Measurements from ENCODE around the gene FAM222A.

DNA sequence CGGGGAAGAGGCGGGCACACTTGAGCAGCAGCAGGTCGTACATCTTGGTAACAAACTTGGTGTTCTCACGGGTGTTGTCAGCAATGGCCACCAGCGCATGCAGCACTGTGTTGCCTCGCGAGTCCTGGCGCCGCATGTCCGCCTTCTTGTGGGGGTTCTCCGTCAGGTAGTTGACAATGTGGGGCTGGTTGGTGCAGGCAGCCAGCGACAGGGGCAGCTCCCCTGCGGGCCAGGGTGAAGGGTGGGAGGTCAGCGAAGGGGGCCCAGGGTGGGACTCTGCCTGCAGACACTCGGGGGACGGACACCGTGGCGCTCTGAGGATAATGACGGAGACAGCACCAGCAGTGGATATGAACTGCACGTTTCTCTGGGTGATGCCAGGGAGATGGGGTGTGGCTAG, 85.1 kb downstream of the FAM222A start:
- TF ChIP-seq, protein P1, sequence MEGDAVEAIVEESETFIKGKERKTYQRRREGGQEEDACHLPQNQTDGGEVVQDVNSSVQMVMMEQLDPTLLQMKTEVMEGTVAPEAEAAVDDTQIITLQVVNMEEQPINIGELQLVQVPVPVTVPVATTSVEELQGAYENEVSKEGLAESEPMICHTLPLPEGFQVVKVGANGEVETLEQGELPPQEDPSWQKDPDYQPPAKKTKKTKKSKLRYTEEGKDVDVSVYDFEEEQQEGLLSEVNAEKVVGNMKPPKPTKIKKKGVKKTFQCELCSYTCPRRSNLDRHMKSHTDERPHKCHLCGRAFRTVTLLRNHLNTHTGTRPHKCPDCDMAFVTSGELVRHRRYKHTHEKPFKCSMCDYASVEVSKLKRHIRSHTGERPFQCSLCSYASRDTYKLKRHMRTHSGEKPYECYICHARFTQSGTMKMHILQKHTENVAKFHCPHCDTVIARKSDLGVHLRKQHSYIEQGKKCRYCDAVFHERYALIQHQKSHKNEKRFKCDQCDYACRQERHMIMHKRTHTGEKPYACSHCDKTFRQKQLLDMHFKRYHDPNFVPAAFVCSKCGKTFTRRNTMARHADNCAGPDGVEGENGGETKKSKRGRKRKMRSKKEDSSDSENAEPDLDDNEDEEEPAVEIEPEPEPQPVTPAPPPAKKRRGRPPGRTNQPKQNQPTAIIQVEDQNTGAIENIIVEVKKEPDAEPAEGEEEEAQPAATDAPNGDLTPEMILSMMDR (tag by site-specific recombination; IDR thresholded peaks at IDR 0.05) = no peak
- TF ChIP-seq SCRT1 (tag by site-specific recombination; IDR thresholded peaks at IDR 0.05; ENCODE audit: borderline replicate concordance) = no peak
- TF ChIP-seq ZNF777 (tag by site-specific recombination; IDR thresholded peaks at IDR 0.05; ENCODE audit: borderline replicate concordance) = no peak
- TF ChIP-seq, protein P2, sequence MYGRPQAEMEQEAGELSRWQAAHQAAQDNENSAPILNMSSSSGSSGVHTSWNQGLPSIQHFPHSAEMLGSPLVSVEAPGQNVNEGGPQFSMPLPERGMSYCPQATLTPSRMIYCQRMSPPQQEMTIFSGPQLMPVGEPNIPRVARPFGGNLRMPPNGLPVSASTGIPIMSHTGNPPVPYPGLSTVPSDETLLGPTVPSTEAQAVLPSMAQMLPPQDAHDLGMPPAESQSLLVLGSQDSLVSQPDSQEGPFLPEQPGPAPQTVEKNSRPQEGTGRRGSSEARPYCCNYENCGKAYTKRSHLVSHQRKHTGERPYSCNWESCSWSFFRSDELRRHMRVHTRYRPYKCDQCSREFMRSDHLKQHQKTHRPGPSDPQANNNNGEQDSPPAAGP (tag by site-specific recombination; IDR thresholded peaks at IDR 0.05) = no peak
- no peak for TF ChIP-seq ZFHX2 (tag by site-specific recombination; conservative IDR thresholded peaks at IDR 0.05)
- TF ChIP-seq ZNF292 (tag by site-specific recombination; IDR thresholded peaks at IDR 0.05; ENCODE audit: borderline replicate concordance, low read depth) = no peak
- TF ChIP-seq ZNF146 (tag by site-specific recombination; IDR thresholded peaks at IDR 0.05) = no peak
- TF ChIP-seq, protein P3, sequence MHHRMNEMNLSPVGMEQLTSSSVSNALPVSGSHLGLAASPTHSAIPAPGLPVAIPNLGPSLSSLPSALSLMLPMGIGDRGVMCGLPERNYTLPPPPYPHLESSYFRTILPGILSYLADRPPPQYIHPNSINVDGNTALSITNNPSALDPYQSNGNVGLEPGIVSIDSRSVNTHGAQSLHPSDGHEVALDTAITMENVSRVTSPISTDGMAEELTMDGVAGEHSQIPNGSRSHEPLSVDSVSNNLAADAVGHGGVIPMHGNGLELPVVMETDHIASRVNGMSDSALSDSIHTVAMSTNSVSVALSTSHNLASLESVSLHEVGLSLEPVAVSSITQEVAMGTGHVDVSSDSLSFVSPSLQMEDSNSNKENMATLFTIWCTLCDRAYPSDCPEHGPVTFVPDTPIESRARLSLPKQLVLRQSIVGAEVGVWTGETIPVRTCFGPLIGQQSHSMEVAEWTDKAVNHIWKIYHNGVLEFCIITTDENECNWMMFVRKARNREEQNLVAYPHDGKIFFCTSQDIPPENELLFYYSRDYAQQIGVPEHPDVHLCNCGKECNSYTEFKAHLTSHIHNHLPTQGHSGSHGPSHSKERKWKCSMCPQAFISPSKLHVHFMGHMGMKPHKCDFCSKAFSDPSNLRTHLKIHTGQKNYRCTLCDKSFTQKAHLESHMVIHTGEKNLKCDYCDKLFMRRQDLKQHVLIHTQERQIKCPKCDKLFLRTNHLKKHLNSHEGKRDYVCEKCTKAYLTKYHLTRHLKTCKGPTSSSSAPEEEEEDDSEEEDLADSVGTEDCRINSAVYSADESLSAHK (tag by site-specific recombination; IDR thresholded peaks at IDR 0.05) = no peak
- no peak for TF ChIP-seq ZNF670 (tag by site-specific recombination; IDR thresholded peaks at IDR 0.05; ENCODE audit: low read depth)
- no peak for TF ChIP-seq ZNF529 (tag by site-specific recombination; IDR thresholded peaks at IDR 0.05; ENCODE audit: insufficient replicate concordance)
- TF ChIP-seq, protein P4, sequence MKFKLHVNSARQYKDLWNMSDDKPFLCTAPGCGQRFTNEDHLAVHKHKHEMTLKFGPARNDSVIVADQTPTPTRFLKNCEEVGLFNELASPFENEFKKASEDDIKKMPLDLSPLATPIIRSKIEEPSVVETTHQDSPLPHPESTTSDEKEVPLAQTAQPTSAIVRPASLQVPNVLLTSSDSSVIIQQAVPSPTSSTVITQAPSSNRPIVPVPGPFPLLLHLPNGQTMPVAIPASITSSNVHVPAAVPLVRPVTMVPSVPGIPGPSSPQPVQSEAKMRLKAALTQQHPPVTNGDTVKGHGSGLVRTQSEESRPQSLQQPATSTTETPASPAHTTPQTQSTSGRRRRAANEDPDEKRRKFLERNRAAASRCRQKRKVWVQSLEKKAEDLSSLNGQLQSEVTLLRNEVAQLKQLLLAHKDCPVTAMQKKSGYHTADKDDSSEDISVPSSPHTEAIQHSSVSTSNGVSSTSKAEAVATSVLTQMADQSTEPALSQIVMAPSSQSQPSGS (tag by site-specific recombination; IDR thresholded peaks at IDR 0.05; ENCODE audit: low read depth) = no peak
- no peak for TF ChIP-seq ZNF394 (tag by site-specific recombination; IDR thresholded peaks at IDR 0.05; ENCODE audit: borderline replicate concordance)
- TF ChIP-seq, protein P5, sequence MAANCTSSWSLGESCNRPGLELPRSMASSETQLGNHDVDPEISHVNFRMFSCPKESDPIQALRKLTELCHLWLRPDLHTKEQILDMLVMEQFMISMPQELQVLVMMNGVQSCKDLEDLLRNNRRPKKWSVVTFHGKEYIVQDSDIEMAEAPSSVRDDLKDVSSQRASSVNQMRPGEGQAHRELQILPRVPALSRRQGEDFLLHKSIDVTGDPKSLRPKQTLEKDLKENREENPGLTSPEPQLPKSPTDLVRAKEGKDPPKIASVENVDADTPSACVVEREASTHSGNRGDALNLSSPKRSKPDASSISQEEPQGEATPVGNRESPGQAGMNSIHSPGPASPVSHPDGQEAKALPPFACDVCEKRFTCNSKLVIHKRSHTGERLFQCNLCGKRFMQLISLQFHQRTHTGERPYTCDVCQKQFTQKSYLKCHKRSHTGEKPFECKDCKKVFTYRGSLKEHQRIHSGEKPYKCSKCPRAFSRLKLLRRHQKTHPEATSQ (tag by site-specific recombination; IDR thresholded peaks at IDR 0.05) = no peak
- TF ChIP-seq, protein P6, sequence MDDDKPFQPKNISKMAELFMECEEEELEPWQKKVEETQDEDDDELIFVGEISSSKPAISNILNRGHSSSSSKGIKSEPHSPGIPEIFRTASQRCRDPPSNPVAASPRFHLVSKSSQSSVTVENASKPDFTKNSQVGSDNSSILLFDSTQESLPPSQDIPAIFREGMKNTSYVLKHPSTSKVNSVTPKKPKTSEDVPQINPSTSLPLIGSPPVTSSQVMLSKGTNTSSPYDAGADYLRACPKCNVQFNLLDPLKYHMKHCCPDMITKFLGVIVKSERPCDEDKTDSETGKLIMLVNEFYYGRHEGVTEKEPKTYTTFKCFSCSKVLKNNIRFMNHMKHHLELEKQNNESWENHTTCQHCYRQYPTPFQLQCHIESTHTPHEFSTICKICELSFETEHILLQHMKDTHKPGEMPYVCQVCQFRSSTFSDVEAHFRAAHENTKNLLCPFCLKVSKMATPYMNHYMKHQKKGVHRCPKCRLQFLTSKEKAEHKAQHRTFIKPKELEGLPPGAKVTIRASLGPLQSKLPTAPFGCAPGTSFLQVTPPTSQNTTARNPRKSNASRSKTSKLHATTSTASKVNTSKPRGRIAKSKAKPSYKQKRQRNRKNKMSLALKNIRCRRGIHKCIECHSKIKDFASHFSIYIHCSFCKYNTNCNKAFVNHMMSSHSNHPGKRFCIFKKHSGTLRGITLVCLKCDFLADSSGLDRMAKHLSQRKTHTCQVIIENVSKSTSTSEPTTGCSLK (tag by site-specific recombination; IDR thresholded peaks at IDR 0.05) = no peak

Data from HEK293 (cell line).